ENCODE measurements around the gene LYPD6. TPM values are rescaled to one million over a fixed set of nuclear protein-coding genes. Genes with fewer than 3 reads are reported as not detected.
A peak's percentile ranks its signal among the peaks of the same experiment; 100 is the strongest.

Gene LYPD6
- total RNA-seq (ENCODE audit: low replicate concordance), result 4.1 and 4.4 TPM in 2 replicates

DNA sequence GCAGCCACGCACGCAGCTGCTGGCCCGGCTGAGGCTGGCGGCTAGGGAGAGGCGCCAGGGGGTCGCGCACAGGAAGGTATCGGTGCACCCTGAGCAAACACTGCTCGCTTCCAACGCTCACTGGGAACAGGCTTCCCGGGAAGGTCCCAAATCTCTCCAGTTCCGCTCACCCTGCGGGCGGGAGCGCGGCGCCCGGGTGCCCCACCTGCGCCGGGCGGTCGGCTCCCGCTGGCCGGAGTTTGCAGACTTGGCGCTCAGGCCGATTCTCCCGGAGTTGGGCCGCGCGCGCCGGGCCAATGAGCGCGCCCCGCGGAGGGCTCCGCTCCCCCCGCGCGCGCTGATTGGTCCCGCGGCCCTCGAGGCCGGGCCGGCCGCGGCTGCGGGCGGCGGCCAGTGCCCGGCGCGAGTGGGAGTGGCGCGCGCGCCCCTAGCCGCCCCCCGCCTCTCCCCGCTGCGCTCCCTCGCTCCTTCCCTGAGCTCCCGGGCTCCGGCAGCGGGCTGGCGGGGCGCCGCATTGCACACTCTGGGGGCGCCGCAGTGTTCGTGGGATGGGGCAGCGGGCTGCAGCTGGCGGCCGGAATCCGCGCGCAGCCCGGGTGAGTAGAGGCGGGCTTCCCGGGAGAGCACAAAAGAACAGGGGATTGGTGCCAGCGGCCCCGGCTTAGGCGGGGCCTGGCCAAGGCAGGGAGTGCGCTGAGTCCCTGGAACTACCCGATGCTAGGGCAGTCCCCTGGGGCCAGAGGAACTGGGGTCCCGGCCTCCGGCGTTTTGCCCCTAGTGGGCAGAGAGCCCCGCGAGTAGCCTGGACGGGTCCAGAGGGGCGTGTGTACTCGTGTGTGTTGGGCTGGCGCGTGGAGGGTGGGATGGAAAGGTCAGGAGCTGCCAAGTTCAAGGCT is at the start of gene LYPD6:
Gene LYPD6 (plus strand): TSS at position 461 of the 896 bp plus-strand sequence. CDS start 107,122 bp downstream, outside the sequence.
- Mint-ChIP-seq H3K4me1 (peaks cover 18% of the 10 kb centered on the region), H3K27ac (peak within 1 kb of the TSS; percentile 83), H3K36me3 (no peaks in the 10 kb centered on the region), H3K27me3 (ENCODE audit: insufficient read depth, low read depth) (peaks cover 3% of the 10 kb centered on the region), H3K9me3 (peaks cover 2% of the 10 kb centered on the region), H3K4me3 (peak within 1 kb of the TSS; percentile 95)
- Histone ChIP-seq H3F3A (ENCODE audit: low read depth) (peaks cover 20% of the 10 kb centered on the region), H3K79me2 (ENCODE audit: low read depth) (no peaks in the 10 kb centered on the region), H3K9ac (no peak within 1 kb of the TSS), H3K27ac (no peak within 1 kb of the TSS), H3K4me3 (peak within 1 kb of the TSS; percentile 77), H3K36me3 (no peaks in the 10 kb centered on the region), H2AFZ (replicated peaks) (peak within 1 kb of the TSS; percentile 92), H3K27me3 (peaks cover 38% of the 10 kb centered on the region), H3K9me3 (ENCODE audit: low read depth) (no peaks in the 10 kb centered on the region), H3K4me1 (peaks cover 7% of the 10 kb centered on the region), H4K20me1 (ENCODE audit: low read depth) (peaks cover 11% of the 10 kb centered on the region), H3K4me2 (peak within 1 kb of the TSS; percentile 91)
- TF ChIP-seq CTCF (IDR thresholded peaks at IDR 0.05) (peak; percentile 18), EZH2 (IDR thresholded peaks at IDR 0.05) (no peak)
- peak; percentile 92 for DNase-seq (ENCODE audit: low spot score)

- Histone ChIP-seq H3K9me3 (ENCODE audit: low read depth) (no peaks in the 10 kb centered on the region), H3K27ac (no peak overlapping the region), H2AFZ (replicated peaks) (no peak overlapping the region), H3K79me2 (ENCODE audit: low read depth) (no peaks in the 10 kb centered on the region), H3K4me1 (no peaks in the 10 kb centered on the region), H3K9ac (no peak overlapping the region), H3K27me3 (no peaks in the 10 kb centered on the region), H3K36me3 (no peaks in the 10 kb centered on the region), H3K4me3 (no peak overlapping the region), H3F3A (ENCODE audit: low read depth) (no peaks in the 10 kb centered on the region), H4K20me1 (ENCODE audit: low read depth) (no peaks in the 10 kb centered on the region), H3K4me2 (no peak overlapping the region)
- no peak for DNase-seq (ENCODE audit: low spot score)
- Mint-ChIP-seq H3K27me3 (ENCODE audit: insufficient read depth, low read depth) (peaks cover 5% of the 10 kb centered on the region), H3K4me3 (no peak overlapping the region), H3K4me1 (peaks cover 7% of the 10 kb centered on the region), H3K36me3 (no peaks in the 10 kb centered on the region), H3K27ac (no peak overlapping the region), H3K9me3 (no peaks in the 10 kb centered on the region)
- TF ChIP-seq EZH2 (IDR thresholded peaks at IDR 0.05) (no peak), CTCF (IDR thresholded peaks at IDR 0.05) (no peak), EZH2phosphoT487 (IDR thresholded peaks at IDR 0.05) (no peak)
Observed at GRCh38 chr2:149281441-149281840, 48.9 kb upstream of the LYPD6 start.

DNA sequence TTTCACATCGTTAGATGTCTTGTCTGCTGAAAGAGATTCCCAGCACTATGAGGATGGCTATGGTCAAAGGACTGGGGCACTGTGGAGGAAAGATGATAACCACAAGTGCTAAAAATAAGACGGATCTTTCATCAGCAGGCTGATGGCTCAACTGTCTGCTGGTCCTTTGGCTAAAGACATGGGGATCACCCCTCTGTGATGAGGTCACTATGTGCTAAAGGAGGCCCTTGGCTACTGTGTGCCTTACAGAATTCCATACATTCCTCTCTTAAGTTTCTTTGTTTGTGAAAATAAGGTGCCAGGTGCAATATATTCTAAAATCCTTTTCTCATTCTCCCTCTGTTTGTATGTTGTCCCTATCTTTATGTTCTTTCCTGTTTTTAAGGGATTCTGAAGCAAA is 39.7 kb upstream of the LYPD6 start:
- Histone ChIP-seq H2AFZ (replicated peaks) (no peak overlapping the region), H3K9ac (no peak overlapping the region), H3K4me1 (peaks cover 18% of the 10 kb centered on the region), H3K9me3 (ENCODE audit: low read depth) (no peaks in the 10 kb centered on the region), H3F3A (ENCODE audit: low read depth) (no peaks in the 10 kb centered on the region), H3K79me2 (ENCODE audit: low read depth) (no peaks in the 10 kb centered on the region), H3K36me3 (no peaks in the 10 kb centered on the region), H3K27ac (no peak overlapping the region), H3K27me3 (no peaks in the 10 kb centered on the region), H3K4me3 (no peak overlapping the region), H4K20me1 (ENCODE audit: low read depth) (no peaks in the 10 kb centered on the region), H3K4me2 (no peak overlapping the region)
- peak; percentile 38 for DNase-seq (ENCODE audit: low spot score)
- Mint-ChIP-seq H3K4me1 (no peaks in the 10 kb centered on the region), H3K27me3 (ENCODE audit: insufficient read depth, low read depth) (no peaks in the 10 kb centered on the region), H3K27ac (no peak overlapping the region), H3K36me3 (no peaks in the 10 kb centered on the region), H3K9me3 (no peaks in the 10 kb centered on the region), H3K4me3 (no peak overlapping the region)
- no peak for TF ChIP-seq EZH2 (IDR thresholded peaks at IDR 0.05)
- no peak for TF ChIP-seq CTCF (IDR thresholded peaks at IDR 0.05)
- TF ChIP-seq EZH2phosphoT487 (IDR thresholded peaks at IDR 0.05), result no peak
